Ureter (tissue), 1 donor: ENCODE results near the gene BMP2K. TPM values are rescaled to one million over a fixed set of nuclear protein-coding genes. Genes with fewer than 3 reads are reported as not detected.
"Not testable (repeated sequence)": the region's sequence is repeated elsewhere in the genome, so short reads cannot be mapped to it uniquely, and the experiment has no call there.

Experiments
- DNase-seq: peaks from one replicate; pipeline ENCODE4 v3.0.0-alpha.2; 2020; ENCODE audit warnings: low spot score
- total RNA-seq: library from RNA; stranded (reverse); gene quantifications from one replicate; pipeline ENCODE4 v1.2.4, GENCODE V29; 2023
- donor health status: DM: yes; HTN: yes; CAD: no.

The BMP2K gene
- total RNA-seq, 1 donor from 2014 or later, result 34.7 TPM

DNA sequence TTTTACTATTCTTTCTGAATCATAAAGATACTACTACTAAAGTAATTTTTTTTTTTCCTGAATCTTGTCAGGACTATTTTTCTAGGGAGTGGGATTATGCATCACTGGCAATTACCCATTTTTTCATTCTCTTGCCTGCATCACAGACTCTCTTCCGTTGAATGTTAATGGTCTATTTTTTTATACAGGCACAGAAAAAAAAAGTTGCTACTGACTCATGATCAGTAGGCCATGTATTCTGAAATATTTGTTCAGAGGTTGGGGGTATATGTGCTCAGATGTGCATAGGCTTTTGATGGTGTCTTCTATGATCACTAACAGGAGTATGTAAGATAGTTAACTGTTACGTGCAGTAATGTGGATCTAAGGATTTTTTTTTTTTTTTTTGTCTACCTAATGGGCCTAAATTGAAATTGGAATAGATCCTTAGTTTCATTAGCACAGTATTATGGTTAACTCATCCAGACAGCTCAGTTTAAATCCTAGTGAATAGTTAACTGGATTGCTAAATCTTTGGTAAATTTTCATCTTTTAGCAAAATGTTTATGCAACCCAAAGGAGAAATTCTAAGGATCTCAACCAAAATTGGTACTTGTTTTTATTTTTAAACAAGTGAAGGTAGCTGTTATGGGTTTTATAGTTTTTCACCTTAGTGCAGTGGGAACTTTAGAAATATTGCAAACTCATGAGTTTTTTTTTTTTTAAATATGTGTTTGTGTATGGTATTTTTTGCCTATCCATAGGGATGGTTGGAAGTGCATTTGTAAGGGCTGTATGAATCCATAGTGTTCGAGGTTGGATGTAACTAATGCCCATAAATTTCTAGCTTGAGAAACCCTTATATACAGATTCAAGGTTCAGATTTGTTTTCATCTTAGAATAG, 12.1 kb downstream of the BMP2K start:
- DNase-seq, result no peak

DNA sequence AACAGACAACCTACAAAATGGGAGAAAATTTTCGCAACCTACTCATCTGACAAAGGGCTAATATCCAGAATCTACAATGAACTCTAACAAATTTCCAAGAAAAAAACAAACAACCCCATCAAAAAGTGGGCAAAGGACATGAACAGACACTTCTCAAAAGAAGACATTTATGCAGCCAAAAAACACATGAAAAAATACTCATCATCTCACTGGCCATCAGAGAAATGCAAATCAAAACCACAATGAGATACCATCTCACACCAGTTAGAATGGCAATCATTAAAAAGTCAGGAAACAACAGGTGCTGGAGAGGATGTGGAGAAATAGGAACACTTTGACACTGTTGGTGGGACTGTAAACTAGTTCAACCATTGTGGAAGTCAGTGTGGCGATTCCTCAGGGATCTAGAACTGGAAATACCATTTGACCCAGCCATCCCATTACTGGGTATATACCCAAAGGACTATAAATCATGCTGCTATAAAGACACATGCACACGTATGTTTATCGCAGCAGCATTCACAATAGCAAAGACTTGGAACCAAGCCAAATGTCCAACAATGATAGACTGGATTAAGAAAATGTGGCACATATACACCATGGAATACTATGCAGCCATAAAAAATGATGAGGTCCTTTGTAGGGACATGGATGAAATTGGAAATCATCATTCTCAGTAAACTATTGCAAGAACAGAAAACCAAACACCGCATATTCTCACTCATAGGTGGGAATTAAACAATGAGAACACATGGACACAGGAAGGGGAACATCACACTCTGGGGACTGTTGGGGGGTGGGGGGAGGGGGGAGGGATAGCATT, 19.7 kb downstream of the BMP2K start:
- not testable (repeated sequence) for DNase-seq

GRCh38 chr4:78796526-78796925, 20.4 kb downstream of the BMP2K start:
- DNase-seq, result no peak

DNA sequence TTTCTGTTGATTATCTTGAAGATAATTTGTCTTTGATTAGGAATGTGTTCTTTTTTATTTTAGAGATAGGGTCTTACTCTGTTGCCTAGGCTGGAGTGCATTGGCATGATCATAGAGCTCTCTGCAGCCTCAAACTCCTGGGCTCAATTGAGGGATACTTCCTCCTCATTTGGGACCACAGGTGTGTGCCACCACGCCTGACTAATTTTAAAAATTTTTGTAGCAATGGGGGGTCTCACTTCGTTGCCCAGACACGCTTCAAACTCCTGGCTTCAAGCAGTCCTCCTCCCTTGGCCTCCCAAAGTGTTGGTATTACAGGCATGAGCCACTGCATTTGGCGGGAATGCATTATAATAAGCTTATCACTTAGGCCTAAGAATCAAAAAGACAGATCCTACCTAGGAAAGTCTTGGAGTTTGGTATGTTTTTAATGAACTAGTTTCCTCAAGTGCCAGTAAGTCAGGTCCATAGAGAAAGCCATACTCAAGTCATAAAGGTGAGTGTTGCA, 21.7 kb downstream of the BMP2K start:
- no peak for DNase-seq

DNA sequence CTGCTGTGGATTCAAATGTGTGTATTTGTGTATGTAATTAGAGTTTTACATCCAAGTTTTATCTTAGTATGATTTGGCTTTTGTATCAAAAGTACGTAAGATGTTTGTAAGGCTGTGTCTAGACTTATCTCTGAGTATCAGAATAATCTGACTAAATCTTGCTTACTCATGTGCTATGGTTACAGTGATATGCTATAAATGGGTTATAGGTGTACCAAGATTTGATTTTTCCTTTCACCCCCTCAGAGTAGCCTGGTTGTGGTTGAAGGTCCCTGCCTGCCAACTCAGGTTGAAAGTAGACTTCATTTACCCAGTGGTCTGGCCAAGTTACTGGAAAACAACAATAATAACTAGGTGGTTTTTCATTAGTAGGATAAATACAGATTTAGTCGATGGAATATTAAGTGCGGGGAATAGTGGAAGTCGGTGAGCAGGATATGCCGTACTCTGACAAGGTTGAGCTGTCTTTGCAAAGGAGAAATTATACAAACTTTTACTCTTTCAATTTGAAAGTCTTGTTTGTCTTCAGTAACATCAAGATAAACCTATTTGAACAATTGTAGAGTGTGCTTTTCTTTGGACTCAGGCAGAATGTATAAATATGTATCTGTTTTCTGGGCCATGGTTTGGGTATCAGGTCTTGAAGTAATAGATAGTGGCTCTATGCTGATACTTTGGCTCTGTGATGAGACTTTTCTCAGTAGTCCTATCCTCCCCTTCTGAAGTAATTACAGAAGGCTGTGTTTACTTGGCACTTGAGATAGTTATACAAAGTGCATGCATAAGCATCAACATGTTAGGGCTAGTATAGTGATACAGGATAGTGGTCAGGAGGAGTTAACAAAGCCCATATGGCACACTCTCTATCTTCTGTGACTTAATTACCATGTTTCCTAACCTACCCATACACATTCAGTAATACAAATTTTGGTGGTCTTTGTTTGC, 23.7 kb downstream of the BMP2K start:
- no peak for DNase-seq

- DNase-seq, result no peak
These were observed 24.8 kb downstream of the BMP2K start for GRCh38 chr4:78800965-78801364.

DNA sequence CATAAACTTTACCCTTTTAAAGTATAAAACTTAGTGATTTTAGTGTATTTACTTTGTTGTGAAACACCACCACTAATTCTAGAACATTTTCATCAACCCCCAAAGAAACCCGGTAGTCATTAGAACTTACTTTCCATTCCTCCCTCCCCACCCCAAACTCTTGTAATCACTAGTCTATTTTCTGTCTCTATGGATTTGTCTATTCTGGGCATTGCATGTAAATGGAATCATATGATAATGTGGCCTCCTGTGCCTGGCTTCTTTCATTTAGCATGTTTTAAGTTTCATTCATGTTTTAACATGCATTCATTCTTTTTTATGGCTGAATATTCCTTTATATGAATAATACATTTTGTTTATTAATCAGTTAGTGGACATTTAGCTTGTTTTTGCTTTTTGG, 27.8 kb downstream of the BMP2K start:
- no peak for DNase-seq

- DNase-seq, result no peak
These were observed 30.9 kb downstream of the BMP2K start for GRCh38 chr4:78806943-78807460.

DNA sequence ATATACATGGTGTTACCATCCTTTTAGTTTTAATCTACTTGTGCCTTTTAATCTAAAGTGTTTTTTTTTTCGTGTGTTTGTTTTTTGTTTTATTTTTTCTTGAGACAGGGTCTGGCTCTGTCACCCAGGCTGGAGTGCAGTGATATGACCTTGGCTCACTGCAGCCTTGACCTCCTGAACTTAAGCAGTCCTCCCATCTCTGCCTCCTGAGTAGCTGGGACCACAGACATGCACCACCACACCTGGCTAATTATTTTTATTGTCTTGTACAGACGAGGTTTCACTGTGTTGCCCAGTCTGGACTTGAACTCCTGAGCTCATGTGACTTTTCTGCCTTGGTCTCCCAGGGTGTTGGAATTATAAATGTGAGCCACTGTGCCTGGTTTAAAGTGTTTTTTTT, 33.1 kb downstream of the BMP2K start:
- DNase-seq, result no peak

DNA sequence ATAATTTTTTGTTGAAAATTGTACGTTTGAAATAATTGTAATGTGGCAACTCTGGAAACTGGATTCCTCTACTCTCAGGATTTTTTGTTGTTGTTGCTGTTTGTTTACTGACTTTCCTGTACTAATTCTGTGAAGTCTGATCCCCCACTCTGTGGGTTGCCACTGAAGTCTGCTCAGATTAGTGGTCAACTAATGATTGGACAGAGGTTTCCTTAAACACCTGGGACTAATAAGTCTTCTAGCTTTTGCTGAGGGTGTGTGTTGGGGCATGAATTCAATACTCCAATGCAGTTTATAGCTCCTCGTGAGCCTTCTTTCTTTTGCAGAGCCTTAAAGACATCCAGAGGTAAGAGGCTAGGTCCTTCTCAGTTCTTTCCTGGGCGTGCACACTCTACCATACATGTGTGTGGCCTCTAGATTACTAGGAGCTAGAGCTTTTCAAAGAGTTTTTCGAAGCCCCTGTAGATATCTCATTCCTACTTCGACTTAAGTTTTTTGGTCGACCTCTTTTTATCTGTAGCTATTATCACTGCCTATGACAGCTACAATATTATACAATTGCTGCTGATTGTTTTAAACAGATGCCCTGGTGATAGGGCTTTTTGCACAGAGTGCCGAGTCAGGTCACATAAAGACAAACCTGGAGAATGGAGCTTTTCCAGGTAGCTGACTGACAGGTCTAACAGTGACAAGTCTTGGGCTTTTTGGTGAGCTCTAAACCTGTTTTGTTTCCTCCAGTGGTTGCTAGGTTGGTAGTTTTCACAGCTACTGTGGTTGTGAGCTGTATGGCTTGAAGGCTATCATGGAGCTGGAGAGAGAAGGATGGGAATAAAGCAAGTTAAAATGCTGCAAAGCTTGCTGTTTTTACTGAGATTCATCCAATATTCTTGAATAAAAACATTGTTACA, 34.0 kb downstream of the BMP2K start:
- DNase-seq, result no peak

GRCh38 chr4:78811034-78811433, 34.9 kb downstream of the BMP2K start:
- DNase-seq, result no peak

DNA sequence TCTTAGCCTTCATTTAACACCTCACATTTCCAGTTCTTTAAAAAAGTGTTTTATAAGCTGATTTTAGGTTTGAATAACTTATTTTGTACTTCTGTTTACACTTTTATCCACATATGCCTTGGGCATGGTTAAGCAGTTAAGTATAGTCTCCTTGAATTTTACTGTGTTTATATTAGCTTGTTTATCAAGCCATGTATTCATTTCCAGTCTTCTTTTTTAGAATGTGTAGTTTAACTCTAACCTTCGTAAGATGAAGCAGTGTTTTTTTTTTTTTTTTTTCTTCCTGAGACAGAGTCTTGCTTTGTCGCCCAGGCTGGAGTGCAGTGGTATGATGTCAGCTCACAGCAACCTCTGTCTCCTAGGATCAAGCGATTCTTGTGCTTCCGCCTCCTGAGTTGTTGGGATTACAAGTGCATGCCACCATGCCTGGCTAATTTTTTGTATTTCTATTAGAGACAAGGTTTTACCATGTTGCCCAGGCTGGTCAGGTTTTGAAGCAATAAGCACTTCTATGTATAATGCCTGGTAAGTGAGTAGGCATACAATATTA, 42.5 kb downstream of the BMP2K start:
- DNase-seq, result no peak

DNA sequence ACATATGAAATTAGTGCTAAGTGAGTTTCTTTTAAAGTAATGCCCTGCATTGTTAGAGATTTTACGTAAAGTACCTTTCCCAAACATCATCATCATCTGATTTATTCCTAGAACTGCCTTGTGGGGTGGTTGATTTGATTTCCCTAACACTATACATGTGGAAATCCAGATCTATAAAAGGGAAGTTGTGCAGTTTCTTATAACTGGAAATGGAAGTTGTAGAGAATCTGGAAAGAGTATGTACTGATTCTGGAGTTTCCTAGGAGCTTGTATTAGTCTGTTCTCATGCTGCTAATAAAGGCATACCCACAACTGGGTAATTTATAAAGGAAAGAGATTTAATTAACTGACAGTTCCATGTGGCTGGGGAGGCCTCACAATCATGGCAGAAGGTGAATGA, 47.9 kb downstream of the BMP2K start:
- DNase-seq, result no peak

- no peak for DNase-seq
These were observed 51.0 kb downstream of the BMP2K start for GRCh38 chr4:78827191-78827590.

- DNase-seq, result no peak
These were observed 53.1 kb downstream of the BMP2K start for GRCh38 chr4:78829296-78829695.

- not testable (repeated sequence) for DNase-seq
These were observed 63.5 kb downstream of the BMP2K start for GRCh38 chr4:78839676-78840075.

DNA sequence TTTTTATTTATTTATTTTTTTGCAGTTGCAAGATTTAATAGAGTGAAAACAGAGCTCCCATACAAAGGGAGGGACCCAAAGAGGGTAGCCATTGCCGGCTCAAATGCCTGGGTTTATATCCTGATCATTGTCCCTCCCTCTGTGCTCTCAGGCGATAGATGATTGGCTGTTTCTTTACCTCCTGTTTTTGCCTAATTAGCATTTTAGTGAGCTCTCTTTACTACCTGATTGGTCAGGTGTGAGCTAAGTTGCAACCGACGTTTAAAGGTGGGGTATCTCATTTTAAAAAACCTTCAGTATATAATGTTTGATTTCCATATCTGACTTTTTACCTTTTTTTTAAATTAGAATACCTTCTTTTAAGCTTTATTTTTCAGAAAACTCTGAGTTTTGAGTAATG, 64.1 kb downstream of the BMP2K start:
- DNase-seq, result not testable (repeated sequence)

GRCh38 chr4:78845472-78845871, 69.3 kb downstream of the BMP2K start:
- no peak for DNase-seq

DNA sequence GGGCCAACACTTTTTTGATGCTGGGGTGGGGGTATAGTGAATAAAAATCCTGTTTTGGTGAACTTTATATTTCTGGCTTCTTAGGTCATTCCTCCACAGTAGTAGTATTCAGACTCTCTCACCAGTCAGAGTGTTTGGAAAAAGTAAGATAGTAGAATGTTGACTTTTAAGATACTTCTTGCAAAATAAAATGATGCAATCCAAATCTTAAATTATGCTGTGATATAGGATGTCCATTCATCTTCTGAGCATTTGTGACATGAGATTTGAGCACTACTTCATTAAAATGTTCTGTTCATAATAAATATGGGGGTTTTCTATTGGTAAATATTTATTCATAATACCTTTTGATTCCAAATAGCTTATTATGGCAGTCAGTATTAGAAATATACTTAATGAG, 70.1 kb downstream of the BMP2K start:
- DNase-seq, result no peak

GRCh38 chr4:78862314-78862737, 86.2 kb downstream of the BMP2K start:
- no peak for DNase-seq
